PFSK-1 (cell line): ENCODE data around the gene PPP2R5C.

Experiments used
- FOXP2 ChIP-seq: optimal IDR thresholded peaks from 2 replicates; pipeline ENCODE3; 2011; ENCODE audit warnings: borderline replicate concordance, control low read depth, inconsistent platforms; ENCODE audit not compliant: insufficient read depth; ENCODE audit errors: extremely low read length, extremely low read depth
- POLR2AphosphoS5 ChIP-seq: IDR thresholded peaks from 2 replicates; pipeline ENCODE4 v1.6.1; 2012; ENCODE audit warnings: low read depth, mild to moderate bottlenecking, control low read depth, low read length, moderate library complexity
- REST ChIP-seq, 2 experiments: IDR thresholded peaks; 2 replicates each; pipeline versions ENCODE4 v1.6.1 to v1.8.0; 2011 to 2012; ENCODE audit warnings: low read depth in 2 of 2, low read length in 2 of 2, control low read depth in 1 of 2, inconsistent platforms in 1 of 2, mild to moderate bottlenecking in 1 of 2, moderate library complexity in 1 of 2; ENCODE audit not compliant: insufficient read depth in 1 of 2
- SIN3A ChIP-seq: IDR thresholded peaks from 2 replicates; pipeline ENCODE4 v1.6.1; 2012; ENCODE audit warnings: mild to moderate bottlenecking, low read length, moderate library complexity, borderline replicate concordance; ENCODE audit not compliant: insufficient read depth
- TAF1 ChIP-seq: IDR thresholded peaks from 2 replicates; pipeline ENCODE4 v1.6.1; 2012; ENCODE audit warnings: low read length, control low read depth, borderline replicate concordance; ENCODE audit not compliant: insufficient read depth

Gene PPP2R5C

GRCh38 chr14:101727611-101728366, 33.7 kb upstream of the PPP2R5C start:
- TF ChIP-seq FOXP2 (no peak), TAF1 (no peak), SIN3A (no peak), REST (IDR thresholded peaks at IDR 0.05; ENCODE audit: insufficient read depth in 1 of 2, low read depth in 2 of 2, low read length in 2 of 2) (no peak), POLR2AphosphoS5 (no peak)

- TF ChIP-seq TAF1: no peak
- TF ChIP-seq REST (IDR thresholded peaks at IDR 0.05; ENCODE audit: insufficient read depth in 1 of 2, low read depth in 2 of 2, low read length in 2 of 2): no peak
- no peak for TF ChIP-seq POLR2AphosphoS5
- no peak for TF ChIP-seq SIN3A
- no peak for TF ChIP-seq FOXP2
Measured at GRCh38 chr14:101728367-101728742, 33.2 kb upstream of the PPP2R5C start.

DNA sequence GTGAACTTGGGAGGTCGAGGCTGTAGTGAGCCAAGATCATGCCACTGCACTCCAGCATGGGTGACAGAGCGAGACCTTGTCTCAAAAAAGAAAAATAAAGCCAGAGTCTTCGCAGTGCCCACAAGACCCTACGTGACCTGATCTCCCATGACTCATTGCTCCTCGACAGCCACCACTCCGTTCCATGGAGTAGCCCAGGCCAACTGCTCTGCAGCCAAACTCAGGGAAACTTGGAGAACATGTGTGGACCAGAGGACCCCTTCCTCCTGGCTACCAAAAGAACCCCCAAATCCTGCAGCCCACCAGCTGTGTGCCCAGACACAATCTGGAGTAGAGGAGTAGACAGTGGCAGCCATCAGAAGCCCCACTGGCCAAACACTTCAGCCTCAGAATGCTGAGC, 32.1 kb upstream of the PPP2R5C start:
- TF ChIP-seq SIN3A (no peak), POLR2AphosphoS5 (no peak), REST (IDR thresholded peaks at IDR 0.05; ENCODE audit: insufficient read depth in 1 of 2, low read depth in 2 of 2, low read length in 2 of 2) (no peak), TAF1 (no peak), FOXP2 (no peak)

DNA sequence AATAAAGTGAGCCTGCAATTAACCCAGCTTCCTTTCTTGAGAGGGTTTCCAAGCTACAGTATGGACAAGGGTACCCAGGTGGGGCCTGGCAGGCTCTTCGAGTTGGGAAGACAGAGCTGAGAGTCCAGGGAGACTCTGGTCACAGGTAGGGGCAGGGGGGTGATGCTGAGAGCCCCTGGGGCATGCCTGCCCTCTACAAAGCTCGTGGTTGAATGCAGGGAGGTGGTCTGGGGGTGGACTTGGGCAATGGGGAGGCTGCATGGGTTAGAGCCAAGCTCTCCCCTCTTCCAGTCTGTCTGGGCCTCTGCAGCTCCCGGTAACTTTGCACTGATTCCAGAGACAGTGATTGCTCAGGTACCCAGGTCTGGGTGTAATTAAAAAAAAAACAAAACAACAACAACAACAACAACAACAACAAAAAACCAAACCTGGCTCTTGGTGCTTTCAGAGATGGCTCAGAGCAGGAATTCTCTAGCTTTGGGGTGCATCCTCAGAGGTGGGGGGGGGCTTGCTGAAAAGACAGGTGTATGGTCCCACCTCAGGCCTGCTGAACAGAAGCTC, 30.8 kb upstream of the PPP2R5C start:
- no peak for TF ChIP-seq FOXP2
- TF ChIP-seq TAF1: no peak
- TF ChIP-seq REST (IDR thresholded peaks at IDR 0.05; ENCODE audit: insufficient read depth in 1 of 2, low read depth in 2 of 2, low read length in 2 of 2): no peak
- TF ChIP-seq SIN3A: no peak
- TF ChIP-seq POLR2AphosphoS5: no peak
